HG03342 (cell line): ENCODE measurements around the gene ANKRD17.
"Not testable (repeated sequence)": the region's sequence is repeated elsewhere in the genome, so short reads cannot be mapped to it uniquely, and the experiment has no call there.

ENCODE experiments used
- ATAC-seq: cut with Tn5 transposase; IDR thresholded peaks from one replicate; pipeline ENCODE4 v1.9.1; 2021; ENCODE audit warnings: mild to moderate bottlenecking, moderate library complexity; ENCODE audit not compliant: unreplicated experiment

The ANKRD17 gene

GRCh38 chr4:73208376-73208775 is 50.2 kb downstream of the ANKRD17 start:
- ATAC-seq = no peak

- no peak for ATAC-seq
Observed at GRCh38 chr4:73206236-73206635, 52.4 kb downstream of the ANKRD17 start.

GRCh38 chr4:73205482-73205881 is 53.1 kb downstream of the ANKRD17 start:
- no peak for ATAC-seq

- not testable (repeated sequence) for ATAC-seq
Observed at GRCh38 chr4:73203976-73204375, 54.6 kb downstream of the ANKRD17 start.

- no peak for ATAC-seq
Observed at GRCh38 chr4:73197220-73197619, 61.4 kb downstream of the ANKRD17 start.

- ATAC-seq = no peak
Observed at GRCh38 chr4:73194064-73194463, 64.5 kb downstream of the ANKRD17 start.

- ATAC-seq = no peak
Observed at GRCh38 chr4:73193659-73194058, 64.9 kb downstream of the ANKRD17 start.

GRCh38 chr4:73193155-73193554 is 65.4 kb downstream of the ANKRD17 start:
- peak; percentile 82 for ATAC-seq

GRCh38 chr4:73189274-73189810 is 69.3 kb downstream of the ANKRD17 start:
- no peak for ATAC-seq

GRCh38 chr4:73187325-73187724 is 71.3 kb downstream of the ANKRD17 start:
- ATAC-seq = peak; percentile 73

GRCh38 chr4:73185903-73186302 is 72.7 kb downstream of the ANKRD17 start:
- ATAC-seq = no peak

- ATAC-seq = no peak
Observed at GRCh38 chr4:73181231-73181630, 77.4 kb downstream of the ANKRD17 start.

GRCh38 chr4:73178389-73178788 is 80.2 kb downstream of the ANKRD17 start:
- ATAC-seq = no peak

GRCh38 chr4:73172161-73172560 is 86.4 kb downstream of the ANKRD17 start:
- ATAC-seq = no peak

GRCh38 chr4:73170518-73171198 is 87.9 kb downstream of the ANKRD17 start:
- ATAC-seq = no peak

GRCh38 chr4:73166212-73166611 is 92.4 kb downstream of the ANKRD17 start:
- no peak for ATAC-seq

GRCh38 chr4:73161527-73162185 is 96.9 kb downstream of the ANKRD17 start:
- ATAC-seq = no peak

- ATAC-seq = no peak
Observed at GRCh38 chr4:73156394-73156793, 102.2 kb downstream of the ANKRD17 start.

- no peak for ATAC-seq
Observed at GRCh38 chr4:73152893-73153292, 105.7 kb downstream of the ANKRD17 start.

- no peak for ATAC-seq
Observed at GRCh38 chr4:73142995-73143547, 115.5 kb downstream of the ANKRD17 start.

GRCh38 chr4:73139991-73140390 is 118.6 kb downstream of the ANKRD17 start:
- ATAC-seq = no peak

GRCh38 chr4:73139245-73139644 is 119.4 kb downstream of the ANKRD17 start:
- no peak for ATAC-seq
